Osteoblast (primary cell): ENCODE data around the gene WDR75. TPM values are rescaled to one million over a fixed set of nuclear protein-coding genes. Genes with fewer than 3 reads are reported as not detected.

Experiments
- DNase-seq: peaks from one replicate; pipeline ENCODE4 v3.0.0; 2011; ENCODE audit warnings: low spot score, mixed read lengths; ENCODE audit not compliant: insufficient read length; ENCODE audit errors: missing footprints
- H2AFZ ChIP-seq: 2 replicates; pipeline ENCODE4 v1.6.0; 2011; ENCODE audit warnings: mild to moderate bottlenecking, low read length
- H3K27ac ChIP-seq: 2 replicates; pipeline ENCODE4 v1.5.1; 2011; ENCODE audit warnings: mild to moderate bottlenecking, low read depth, low read length, moderate library complexity
- H3K27me3 ChIP-seq: 2 replicates; pipeline ENCODE4 v1.6.0; 2012; ENCODE audit warnings: mild to moderate bottlenecking, control low read depth, inconsistent platforms, low read length, moderate library complexity; ENCODE audit not compliant: insufficient read depth
- H3K36me3 ChIP-seq: 2 replicates; pipeline ENCODE4 v1.5.1; 2011; ENCODE audit warnings: mild to moderate bottlenecking, low read length, control low read depth, moderate library complexity; ENCODE audit not compliant: insufficient read depth
- H3K4me1 ChIP-seq: 2 replicates; pipeline ENCODE4 v1.5.1; 2011; ENCODE audit warnings: mild to moderate bottlenecking, low read length, control low read depth, moderate library complexity; ENCODE audit not compliant: insufficient read depth
- H3K4me2 ChIP-seq: 2 replicates; pipeline ENCODE4 v1.6.0; 2011; ENCODE audit warnings: mild to moderate bottlenecking, low read length; ENCODE audit not compliant: insufficient read depth
- H3K4me3 ChIP-seq: fragments of 200-600 bp; sonication (generic); 3 replicates; pipeline ENCODE4 v1.5.1; 2012; ENCODE audit warnings: mild to moderate bottlenecking, low read length, inconsistent platforms; ENCODE audit not compliant: insufficient read depth
- H3K79me2 ChIP-seq: 2 replicates; pipeline ENCODE4 v1.6.0; 2012; ENCODE audit warnings: mild to moderate bottlenecking, low read length, control low read depth, inconsistent platforms; ENCODE audit not compliant: insufficient read depth
- H3K9me3 ChIP-seq: 2 replicates; pipeline ENCODE4 v1.5.1; 2011; ENCODE audit warnings: low read depth, low read length, control low read depth
- H4K20me1 ChIP-seq: 2 replicates; pipeline ENCODE4 v1.6.0; 2012; ENCODE audit warnings: mild to moderate bottlenecking, low read length, control low read depth; ENCODE audit not compliant: insufficient read depth
- CTCF ChIP-seq: IDR thresholded peaks from 2 replicates; pipeline ENCODE4 v1.5.1; 2011; ENCODE audit warnings: mild to moderate bottlenecking, low read depth, low read length, moderate library complexity; ENCODE audit errors: extremely low read depth
- total RNA-seq: library from RNA; depleted of rRNA; stranded (reverse); fragments of >200 nt; gene quantifications from 2 replicates; pipeline ENCODE4 v1.2.3, GENCODE V29; 2012

The WDR75 gene
- total RNA-seq, 1 donor, result 36.2 TPM

- Histone ChIP-seq H3K79me2 (no peaks in the 10 kb centered on the region), H2AFZ (no peak overlapping the region), H4K20me1 (no peaks in the 10 kb centered on the region), H3K4me1 (no peaks in the 10 kb centered on the region), H3K4me2 (no peak overlapping the region), H3K27me3 (no peaks in the 10 kb centered on the region), H3K27ac (no peak overlapping the region), H3K9me3 (no peaks in the 10 kb centered on the region), H3K4me3 (no peak overlapping the region), H3K36me3 (no peaks in the 10 kb centered on the region)
- DNase-seq, result no peak
- TF ChIP-seq CTCF, result no peak
Measured at GRCh38 chr2:189512879-189513278, 71.6 kb downstream of the WDR75 start.

- no peak for DNase-seq
- H3K79me2 ChIP-seq, result no peaks in the 10 kb centered on the region
- no peaks in the 10 kb centered on the region for H3K9me3 ChIP-seq
- H4K20me1 ChIP-seq, result no peaks in the 10 kb centered on the region
- no peaks in the 10 kb centered on the region for H3K27me3 ChIP-seq
- no peak overlapping the region for H3K4me2 ChIP-seq
- no peak overlapping the region for H2AFZ ChIP-seq
- no peak overlapping the region for H3K27ac ChIP-seq
- no peak for TF ChIP-seq CTCF
- no peak overlapping the region for H3K4me3 ChIP-seq
- no peaks in the 10 kb centered on the region for H3K4me1 ChIP-seq
- H3K36me3 ChIP-seq, result no peaks in the 10 kb centered on the region
Measured at GRCh38 chr2:189514104-189514503, 72.8 kb downstream of the WDR75 start.

DNA sequence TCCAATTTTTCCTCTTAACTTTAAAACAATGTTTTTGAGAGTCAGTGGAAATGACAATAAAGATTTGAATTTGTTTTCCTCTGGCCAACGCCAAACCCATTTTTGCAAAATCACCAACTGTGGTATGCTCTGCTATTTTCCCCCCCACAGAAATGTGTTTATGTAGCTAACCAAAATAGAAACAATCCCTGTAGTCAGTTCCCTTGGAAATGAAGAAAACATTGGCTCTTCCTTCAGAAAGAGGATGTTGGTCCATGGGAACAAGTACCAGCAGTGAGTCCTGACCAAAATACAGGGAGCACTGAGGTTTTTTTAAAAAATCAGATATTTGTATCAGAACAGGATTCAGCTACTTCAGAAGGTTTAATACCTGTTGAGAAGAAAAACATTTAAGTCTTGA lies 74.0 kb downstream of the WDR75 start:
- DNase-seq, result no peak
- no peaks in the 10 kb centered on the region for H3K79me2 ChIP-seq
- no peak overlapping the region for H3K27ac ChIP-seq
- H3K36me3 ChIP-seq, result no peaks in the 10 kb centered on the region
- no peaks in the 10 kb centered on the region for H3K9me3 ChIP-seq
- no peak for TF ChIP-seq CTCF
- no peaks in the 10 kb centered on the region for H4K20me1 ChIP-seq
- H3K4me1 ChIP-seq, result no peaks in the 10 kb centered on the region
- H3K4me2 ChIP-seq, result no peak overlapping the region
- no peak overlapping the region for H2AFZ ChIP-seq
- H3K4me3 ChIP-seq, result no peak overlapping the region
- no peaks in the 10 kb centered on the region for H3K27me3 ChIP-seq

DNA sequence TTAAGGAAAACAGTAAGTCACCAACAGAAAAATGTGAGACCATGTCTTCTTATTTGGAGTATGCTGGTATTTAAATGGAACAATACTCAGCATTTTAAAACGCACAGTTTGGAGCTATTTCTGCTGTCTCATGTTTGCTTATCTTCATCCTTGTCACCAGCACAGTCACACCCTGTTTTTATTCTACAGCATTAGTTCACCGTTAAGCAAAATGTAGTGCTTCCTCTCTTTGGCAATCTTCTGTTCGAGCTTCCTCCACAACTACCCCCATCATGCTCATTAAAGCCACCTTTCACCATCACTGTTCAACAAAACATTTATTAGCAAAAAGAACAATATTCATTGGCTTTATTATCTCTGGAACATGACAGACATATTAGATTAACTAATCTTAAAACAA lies 75.3 kb downstream of the WDR75 start:
- Histone ChIP-seq H3K27ac (no peak overlapping the region), H3K4me3 (no peak overlapping the region), H3K27me3 (no peaks in the 10 kb centered on the region), H3K4me2 (no peak overlapping the region), H3K79me2 (no peaks in the 10 kb centered on the region), H4K20me1 (no peaks in the 10 kb centered on the region), H3K4me1 (no peaks in the 10 kb centered on the region), H2AFZ (no peak overlapping the region), H3K36me3 (no peaks in the 10 kb centered on the region), H3K9me3 (no peaks in the 10 kb centered on the region)
- no peak for DNase-seq
- TF ChIP-seq CTCF, result no peak
